Measurements from ENCODE around the gene TMEM138. TPM values are rescaled to one million over a fixed set of nuclear protein-coding genes. Genes with fewer than 3 reads are reported as not detected.

The TMEM138 gene
- 25.7 and 38.9 TPM in 2 replicates for total RNA-seq

GRCh38 chr11:61361741-61362541, at the start of gene TMEM138, which contains the start of gene CYB561A3:
Gene TMEM138 (plus strand): TSS chr11:61362374. CDS start chr11:61364391, 2,017 bp downstream.
Gene CYB561A3 (minus strand): TSS chr11:61361882. CDS start chr11:61356713, 5,169 bp downstream.

DNA sequence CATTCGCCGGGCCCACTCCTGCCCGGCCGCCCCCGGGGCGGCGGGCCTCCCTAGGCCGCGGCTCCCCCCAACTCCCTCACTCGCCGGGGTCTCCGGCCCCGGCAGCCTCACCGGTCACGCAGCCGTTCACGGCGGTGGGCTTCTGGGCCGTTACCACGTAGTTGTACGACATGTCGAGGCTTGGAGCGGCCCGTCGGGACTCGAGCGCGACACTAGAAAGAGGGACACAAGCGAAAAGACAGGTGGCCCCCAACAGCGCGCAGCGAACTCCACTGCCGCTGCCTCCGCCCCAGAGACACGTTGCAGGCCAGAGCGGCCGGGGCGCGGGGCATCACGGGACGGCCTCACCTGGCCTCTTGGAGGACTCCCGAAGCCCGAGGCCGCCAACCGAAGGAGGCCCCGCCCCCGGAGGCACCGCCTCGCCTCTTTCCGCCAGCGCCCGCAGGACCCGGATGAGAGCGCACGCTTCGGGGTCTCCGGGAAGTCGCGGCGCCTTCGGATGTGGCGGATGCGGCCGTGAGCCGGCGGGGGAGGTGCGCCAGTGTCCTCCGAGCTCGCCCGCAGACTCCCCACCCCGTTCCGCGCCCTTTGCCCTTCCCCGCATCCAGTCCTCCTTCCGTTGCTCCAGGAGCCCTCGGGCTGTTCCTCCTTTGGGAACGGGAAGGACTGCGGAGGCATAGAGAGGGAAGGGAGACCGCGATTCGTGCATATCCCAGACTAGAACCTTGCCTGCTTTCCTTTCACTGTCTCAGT, 29.2 kb upstream of the TMEM138 start, which contains the start of the genes DDB1 and TKFC:
Gene DDB1 (minus strand): TSS at position 309 of the 753 bp plus-strand sequence. CDS start 137 bp downstream, at position 172.
Gene TKFC (plus strand): TSS at position 432 of the 753 bp plus-strand sequence. CDS start 1,501 bp downstream, outside the sequence.

Other genes with a start within 250 kb of the TMEM138 start
- 10.4 and 15.4 TPM in 2 replicates for gene VPS37C, start 200.9 kb upstream of the TMEM138 start, total RNA-seq
- not detected in 2 replicates for gene PGA3, start 158.9 kb upstream of the TMEM138 start, total RNA-seq
- not detected in 2 replicates for gene PGA4, start 140.0 kb upstream of the TMEM138 start, total RNA-seq
- not detected in 2 replicates for gene PGA5, start 121.2 kb upstream of the TMEM138 start, total RNA-seq
- 1.6 and 1.8 TPM in 2 replicates for gene VWCE, start 67.1 kb upstream of the TMEM138 start, total RNA-seq
- gene DDB1, start 29.3 kb upstream of the TMEM138 start, total RNA-seq = 302 and 330 TPM in 2 replicates
- 24.3 and 25.9 TPM in 2 replicates for gene TKFC, start 29.1 kb upstream of the TMEM138 start, total RNA-seq
- gene CYB561A3, start 492 bp upstream of the TMEM138 start, total RNA-seq = 51.0 and 168 TPM in 2 replicates
- gene TMEM216, start 30.2 kb downstream of the TMEM138 start, total RNA-seq = 10.1 and 14.6 TPM in 2 replicates
- gene CPSF7, start 67.6 kb downstream of the TMEM138 start, total RNA-seq = 19.6 and 22.0 TPM in 2 replicates
- 24.3 and 36.8 TPM in 2 replicates for gene SDHAF2, start 67.8 kb downstream of the TMEM138 start, total RNA-seq
- gene LRRC10B, start 146.4 kb downstream of the TMEM138 start, total RNA-seq = 0.09 TPM in 1 of 2 replicates, not detected in the other
- 0.59 and 11.1 TPM in 2 replicates for gene SYT7, start 218.7 kb downstream of the TMEM138 start, total RNA-seq